HEK293 (cell line): ENCODE results near the gene ZNF507.
A peak's percentile ranks its signal among the peaks of the same experiment; 100 is the strongest.

ENCODE experiments used
- ATF2 ChIP-seq: fragments of 450-650 bp; formaldehyde crosslinking; IDR thresholded peaks from 2 replicates; pipeline ENCODE4 v1.5.1; 2016; ENCODE audit warnings: missing biosample characterization, missing genetic modification characterization, low read depth
- BCL11B ChIP-seq: fragments of 450-650 bp; formaldehyde crosslinking; IDR thresholded peaks from 2 replicates; pipeline ENCODE4 v1.5.1; 2016; ENCODE audit warnings: low read depth, missing biosample characterization, missing genetic modification characterization
- GLIS2 ChIP-seq: fragments of 450-650 bp; formaldehyde crosslinking; IDR thresholded peaks from 2 replicates; pipeline ENCODE4 v1.5.1; 2016; ENCODE audit warnings: missing biosample characterization, missing genetic modification characterization
- PBX3 ChIP-seq: sonication (generic); formaldehyde crosslinking; IDR thresholded peaks from 2 replicates; pipeline ENCODE4 v1.8.1; 2022; ENCODE audit warnings: mild to moderate bottlenecking, moderate library complexity, missing genetic modification reagents
- PRDM1 ChIP-seq: fragments of 450-650 bp; formaldehyde crosslinking; IDR thresholded peaks from 2 replicates; pipeline ENCODE4; 2016; ENCODE audit warnings: missing biosample characterization, missing genetic modification characterization
- PRDM10 ChIP-seq: fragments of 450-650 bp; formaldehyde crosslinking; IDR thresholded peaks from 2 replicates; pipeline ENCODE4 v1.5.1; 2016; ENCODE audit warnings: missing biosample characterization, missing genetic modification characterization
- REST ChIP-seq: fragments of 450-650 bp; formaldehyde crosslinking; IDR thresholded peaks from 2 replicates; pipeline ENCODE4 v1.5.1; 2016; ENCODE audit warnings: missing biosample characterization, missing genetic modification characterization
- SCRT2 ChIP-seq: fragments of 450-650 bp; formaldehyde crosslinking; IDR thresholded peaks from 2 replicates; pipeline ENCODE4 v1.5.1; 2016; ENCODE audit warnings: missing biosample characterization, missing genetic modification characterization
- SP7 ChIP-seq: fragments of 450-650 bp; formaldehyde crosslinking; IDR thresholded peaks from 2 replicates; pipeline ENCODE4 v1.5.1; 2016; ENCODE audit warnings: missing biosample characterization, missing genetic modification characterization
- ZBTB10 ChIP-seq: fragments of 450-650 bp; formaldehyde crosslinking; IDR thresholded peaks from 2 replicates; pipeline ENCODE4 v1.5.1; 2016; ENCODE audit warnings: missing biosample characterization, missing genetic modification characterization
- ZBTB20 ChIP-seq: fragments of 450-650 bp; formaldehyde crosslinking; IDR thresholded peaks from 2 replicates; pipeline ENCODE4 v1.5.1; 2016; ENCODE audit warnings: missing biosample characterization, missing genetic modification characterization
- ZBTB49 ChIP-seq: fragments of 450-650 bp; formaldehyde crosslinking; IDR thresholded peaks from 2 replicates; pipeline ENCODE4 v1.5.1; 2016; ENCODE audit warnings: missing biosample characterization, missing genetic modification characterization, low read depth
- ZNF112 ChIP-seq: fragments of 450-650 bp; formaldehyde crosslinking; IDR thresholded peaks from 2 replicates; pipeline ENCODE4 v1.5.0; 2017; ENCODE audit warnings: missing biosample characterization, missing genetic modification characterization
- ZNF175 ChIP-seq: fragments of 450-650 bp; formaldehyde crosslinking; IDR thresholded peaks from 2 replicates; pipeline ENCODE4 v1.5.1; 2016; ENCODE audit warnings: missing biosample characterization, missing genetic modification characterization
- ZNF214 ChIP-seq: fragments of 450-650 bp; formaldehyde crosslinking; IDR thresholded peaks from 2 replicates; pipeline ENCODE4 v1.5.1; 2017; ENCODE audit warnings: missing biosample characterization, mild to moderate bottlenecking, missing genetic modification characterization, borderline replicate concordance
- ZNF23 ChIP-seq: fragments of 450-650 bp; formaldehyde crosslinking; IDR thresholded peaks from 2 replicates; pipeline ENCODE4 v1.5.1; 2016; ENCODE audit warnings: missing biosample characterization, missing genetic modification characterization, borderline replicate concordance
- ZNF341 ChIP-seq: fragments of 450-650 bp; formaldehyde crosslinking; IDR thresholded peaks from 2 replicates; pipeline ENCODE4; 2016; ENCODE audit warnings: low read depth, missing biosample characterization, missing genetic modification characterization
- ZNF501 ChIP-seq: fragments of 450-650 bp; formaldehyde crosslinking; IDR thresholded peaks from 2 replicates; pipeline ENCODE4 v1.5.1; 2016; ENCODE audit warnings: missing biosample characterization, missing genetic modification characterization
- ZNF521 ChIP-seq: fragments of 450-650 bp; formaldehyde crosslinking; IDR thresholded peaks from 2 replicates; pipeline ENCODE4 v1.5.1; 2017; ENCODE audit warnings: missing biosample characterization, mild to moderate bottlenecking, missing genetic modification characterization
- ZNF561 ChIP-seq: fragments of 450-650 bp; IDR thresholded peaks from 2 replicates; pipeline ENCODE4 v1.5.1; 2018; ENCODE audit warnings: missing biosample characterization, missing genetic modification characterization, borderline replicate concordance
- ZNF639 ChIP-seq: fragments of 450-650 bp; formaldehyde crosslinking; IDR thresholded peaks from 2 replicates; pipeline ENCODE4 v1.5.1; 2016; ENCODE audit warnings: missing biosample characterization, missing genetic modification characterization
- ZNF701 ChIP-seq: fragments of 450-650 bp; formaldehyde crosslinking; IDR thresholded peaks from 2 replicates; pipeline ENCODE4 v1.5.1; 2016; ENCODE audit warnings: missing biosample characterization, missing genetic modification characterization
- ZNF792 ChIP-seq: fragments of 450-650 bp; formaldehyde crosslinking; IDR thresholded peaks from 2 replicates; pipeline ENCODE4 v1.5.1; 2016; ENCODE audit warnings: missing biosample characterization, missing genetic modification characterization

The ZNF507 gene

GRCh38 chr19:32404933-32405430, 59.6 kb downstream of the ZNF507 start (continued):
- no peak for TF ChIP-seq ZNF561
- 0 out of 2 replicates have a peak, but pooled peaks have one; percentile 5 for TF ChIP-seq ZNF23 (tag by site-specific recombination)
- TF ChIP-seq ZNF792 (tag by site-specific recombination), result peak; percentile 52; the same call in 1 of the 2 replicates
- no peak for TF ChIP-seq GLIS2 (tag by site-specific recombination)
- TF ChIP-seq ZBTB20 (tag by site-specific recombination), result peak; percentile 74
- TF ChIP-seq REST, result 0 out of 2 replicates have a peak, but pooled peaks have one; percentile 59
- no peak for TF ChIP-seq ZNF214 (tag by site-specific recombination)
- TF ChIP-seq PRDM1, result no peak
- TF ChIP-seq PRDM10 (tag by site-specific recombination), result no peak
- TF ChIP-seq ZNF701 (tag by site-specific recombination), result no peak
- TF ChIP-seq ZBTB10 (tag by site-specific recombination), result no peak; the same call in 1 of the 2 replicates
- no peak for TF ChIP-seq ZNF112
- no peak for TF ChIP-seq ZNF175 (tag by site-specific recombination)
- no peak; the same call in 1 of the 2 replicates for TF ChIP-seq SP7 (tag by site-specific recombination)
- TF ChIP-seq ZBTB49, result no peak; the same call in 1 of the 2 replicates
- no peak for TF ChIP-seq ZNF501 (tag by site-specific recombination)
- TF ChIP-seq BCL11B (tag by site-specific recombination), result no peak
- TF ChIP-seq ATF2 (tag by site-specific recombination), result no peak
- no peak for TF ChIP-seq ZNF341 (tag by site-specific recombination)
- no peak for TF ChIP-seq ZNF639 (tag by site-specific recombination)
- TF ChIP-seq PBX3 (CRISPR knock-in tag), result no peak
- TF ChIP-seq ZNF521 (tag by site-specific recombination), result no peak
- TF ChIP-seq SCRT2 (tag by site-specific recombination), result no peak
